22Rv1 (cell line): ENCODE results near the gene APOBEC3A.

Source experiments
- ZFX ChIP-seq: fragments of 450-650 bp; IDR thresholded peaks from 2 replicates; pipeline ENCODE4 v1.6.1; 2017; ENCODE audit warnings: antibody characterized with exemption, borderline replicate concordance
- TF ChIP-seq, protein P1 (sequence below): fragments of 450-650 bp; IDR thresholded peaks from 2 replicates; pipeline ENCODE4 v1.5.1; 2017; ENCODE audit warnings: mild to moderate bottlenecking

DNA sequence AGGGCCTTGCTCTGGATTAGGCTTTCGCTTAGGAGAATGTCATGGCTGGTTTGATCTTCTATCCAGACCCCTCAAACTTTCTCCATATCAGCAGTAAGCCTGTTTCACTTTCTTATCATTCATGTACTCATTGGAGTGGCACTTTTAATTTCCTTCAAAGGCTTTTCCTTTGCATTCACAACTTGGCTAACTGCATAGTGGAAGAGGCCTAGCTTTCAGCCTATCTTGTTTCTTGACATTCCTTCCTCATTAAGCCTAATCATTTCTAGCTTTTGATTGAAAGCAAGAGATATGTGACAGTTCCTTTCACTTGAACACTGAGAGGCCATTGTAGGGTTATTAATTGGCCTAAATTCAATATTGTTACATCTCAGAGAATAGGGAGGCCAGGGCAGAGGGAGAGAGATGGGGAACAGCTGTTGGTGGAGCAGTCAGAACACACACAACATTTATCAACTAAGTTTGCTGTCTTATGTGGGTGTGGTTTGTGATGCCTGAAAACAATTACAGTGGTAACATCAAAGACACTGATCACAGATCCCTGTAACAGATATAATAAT is 37.7 kb upstream of the APOBEC3A start:
- TF ChIP-seq, protein P1, sequence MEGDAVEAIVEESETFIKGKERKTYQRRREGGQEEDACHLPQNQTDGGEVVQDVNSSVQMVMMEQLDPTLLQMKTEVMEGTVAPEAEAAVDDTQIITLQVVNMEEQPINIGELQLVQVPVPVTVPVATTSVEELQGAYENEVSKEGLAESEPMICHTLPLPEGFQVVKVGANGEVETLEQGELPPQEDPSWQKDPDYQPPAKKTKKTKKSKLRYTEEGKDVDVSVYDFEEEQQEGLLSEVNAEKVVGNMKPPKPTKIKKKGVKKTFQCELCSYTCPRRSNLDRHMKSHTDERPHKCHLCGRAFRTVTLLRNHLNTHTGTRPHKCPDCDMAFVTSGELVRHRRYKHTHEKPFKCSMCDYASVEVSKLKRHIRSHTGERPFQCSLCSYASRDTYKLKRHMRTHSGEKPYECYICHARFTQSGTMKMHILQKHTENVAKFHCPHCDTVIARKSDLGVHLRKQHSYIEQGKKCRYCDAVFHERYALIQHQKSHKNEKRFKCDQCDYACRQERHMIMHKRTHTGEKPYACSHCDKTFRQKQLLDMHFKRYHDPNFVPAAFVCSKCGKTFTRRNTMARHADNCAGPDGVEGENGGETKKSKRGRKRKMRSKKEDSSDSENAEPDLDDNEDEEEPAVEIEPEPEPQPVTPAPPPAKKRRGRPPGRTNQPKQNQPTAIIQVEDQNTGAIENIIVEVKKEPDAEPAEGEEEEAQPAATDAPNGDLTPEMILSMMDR, result no peak
- TF ChIP-seq ZFX, result no peak
